ENCODE measurements around the gene PRKCA.
"Not testable (repeated sequence)": the region's sequence is repeated elsewhere in the genome, so short reads cannot be mapped to it uniquely, and the experiment has no call there.

Gene PRKCA

GRCh38 chr17:66441101-66441661, 138.8 kb downstream of the PRKCA start:
- DNase-seq (ENCODE audit: low read depth in 2 of 2) = no peak

GRCh38 chr17:66443166-66443565, 140.8 kb downstream of the PRKCA start:
- DNase-seq (ENCODE audit: low read depth in 2 of 2) = no peak

- no peak for DNase-seq (ENCODE audit: low read depth in 2 of 2)
Measured at GRCh38 chr17:66443606-66444005, 141.2 kb downstream of the PRKCA start.

- DNase-seq (ENCODE audit: low read depth in 2 of 2) = no peak
Measured at GRCh38 chr17:66444031-66444430, 141.6 kb downstream of the PRKCA start.

- no peak for DNase-seq (ENCODE audit: low read depth in 2 of 2)
Measured at GRCh38 chr17:66445229-66445628, 142.8 kb downstream of the PRKCA start.

- no peak for DNase-seq (ENCODE audit: low read depth in 2 of 2)
Measured at GRCh38 chr17:66446419-66446818, 144.0 kb downstream of the PRKCA start.

- no peak for DNase-seq (ENCODE audit: low read depth in 2 of 2)
Measured at GRCh38 chr17:66447159-66447558, 144.7 kb downstream of the PRKCA start.

GRCh38 chr17:66448026-66448639, 145.7 kb downstream of the PRKCA start:
- no peak for DNase-seq (ENCODE audit: low read depth in 2 of 2)

- no peak for DNase-seq (ENCODE audit: low read depth in 2 of 2)
Measured at GRCh38 chr17:66449418-66449977, 147.1 kb downstream of the PRKCA start.

GRCh38 chr17:66450008-66450851, 147.8 kb downstream of the PRKCA start:
- DNase-seq (ENCODE audit: low read depth in 2 of 2) = no peak

GRCh38 chr17:66450852-66451158, 148.4 kb downstream of the PRKCA start:
- no peak for DNase-seq (ENCODE audit: low read depth in 2 of 2)

- no peak for DNase-seq (ENCODE audit: low read depth in 2 of 2)
Measured at GRCh38 chr17:66451188-66452149, 149.1 kb downstream of the PRKCA start.

GRCh38 chr17:66455060-66455459, 152.6 kb downstream of the PRKCA start:
- no peak for DNase-seq (ENCODE audit: low read depth in 2 of 2)

- not testable (repeated sequence) for DNase-seq (ENCODE audit: low read depth in 2 of 2)
Measured at GRCh38 chr17:66457499-66457898, 155.1 kb downstream of the PRKCA start.

- no peak for DNase-seq (ENCODE audit: low read depth in 2 of 2)
Measured at GRCh38 chr17:66458782-66459181, 156.4 kb downstream of the PRKCA start.

GRCh38 chr17:66459811-66460270, 157.4 kb downstream of the PRKCA start:
- DNase-seq (ENCODE audit: low read depth in 2 of 2) = no peak

- DNase-seq (ENCODE audit: low read depth in 2 of 2) = no peak
Measured at GRCh38 chr17:66460558-66460957, 158.1 kb downstream of the PRKCA start.

- DNase-seq (ENCODE audit: low read depth in 2 of 2) = no peak
Measured at GRCh38 chr17:66461343-66461995, 159.1 kb downstream of the PRKCA start.

GRCh38 chr17:66462010-66462409, 159.6 kb downstream of the PRKCA start:
- no peak for DNase-seq (ENCODE audit: low read depth in 2 of 2)

- DNase-seq (ENCODE audit: low read depth in 2 of 2) = no peak
Measured at GRCh38 chr17:66464921-66465320, 162.5 kb downstream of the PRKCA start.

GRCh38 chr17:66465701-66466100, 163.3 kb downstream of the PRKCA start:
- DNase-seq (ENCODE audit: low read depth in 2 of 2) = no peak
